DND-41 (cell line): Measurements from ENCODE around the gene GLB1L3.

Source experiments
- ATAC-seq: fragments of 200-7000 bp; cut with Tn5 transposase; 3 replicates; pipeline ENCODE4 v1.9.1; 2021; ENCODE audit warnings: low read depth; ENCODE audit not compliant: insufficient read depth
- DNase-seq: peaks from one replicate; pipeline ENCODE4 v3.0.0-alpha.2; 2020
- H2AFZ ChIP-seq: 2 replicates; pipeline ENCODE4 v1.6.0; 2012; ENCODE audit warnings: low read depth, low read length
- H3K27ac ChIP-seq: 2 replicates; pipeline ENCODE4 v1.5.1; 2012; ENCODE audit warnings: low read length, inconsistent platforms
- H3K27me3 ChIP-seq: fragments of 200-600 bp; sonication (generic); 2 replicates; pipeline ENCODE4 v1.6.0; 2012; ENCODE audit warnings: low read length, mild to moderate bottlenecking, inconsistent platforms; ENCODE audit not compliant: insufficient read depth, poor library complexity
- H3K36me3 ChIP-seq: 2 replicates; pipeline ENCODE4 v1.5.1; 2012; ENCODE audit warnings: low read length, inconsistent platforms; ENCODE audit not compliant: insufficient read depth
- H3K4me1 ChIP-seq: 2 replicates; pipeline ENCODE4 v1.5.1; 2012; ENCODE audit warnings: mild to moderate bottlenecking, low read length; ENCODE audit not compliant: insufficient read depth
- H3K4me2 ChIP-seq: 2 replicates; pipeline ENCODE4 v1.6.0; 2012; ENCODE audit warnings: mild to moderate bottlenecking, moderate library complexity, low read length, inconsistent platforms; ENCODE audit not compliant: insufficient read depth
- H3K4me3 ChIP-seq, 2 experiments: fragments of 200-600 bp in 1 of 2; shearing (Covaris generic) in 1 of 2; 2 replicates each; pipeline ENCODE4 v1.5.1; 2012 to 2016; ENCODE audit warnings: inconsistent platforms in 2 of 2, low read length in 2 of 2, mild to moderate bottlenecking in 2 of 2, low read depth in 1 of 2, moderate library complexity in 1 of 2
- H3K79me2 ChIP-seq: 2 replicates; pipeline ENCODE4 v1.6.0; 2012; ENCODE audit warnings: low read length, inconsistent platforms; ENCODE audit not compliant: insufficient read depth
- H3K9ac ChIP-seq: 2 replicates; pipeline ENCODE4 v1.6.0; 2012; ENCODE audit warnings: low read depth, mild to moderate bottlenecking, inconsistent platforms, low read length, moderate library complexity
- H3K9me3 ChIP-seq: 2 replicates; pipeline ENCODE4 v1.5.1; 2012; ENCODE audit warnings: low read length, moderate library complexity, mild to moderate bottlenecking, inconsistent platforms; ENCODE audit not compliant: insufficient read depth, severe bottlenecking
- H4K20me1 ChIP-seq: 2 replicates; pipeline ENCODE4 v1.6.0; 2012; ENCODE audit warnings: low read length; ENCODE audit not compliant: insufficient read depth
- EZH2 ChIP-seq: IDR thresholded peaks from 3 replicates; pipeline ENCODE4 v1.6.1; 2012; ENCODE audit warnings: borderline replicate concordance, low read depth, mild to moderate bottlenecking, moderate library complexity, low read length, inconsistent platforms; ENCODE audit not compliant: severe bottlenecking
- TF ChIP-seq, protein P1 (sequence below): IDR thresholded peaks from 2 replicates; pipeline ENCODE4 v1.5.1; 2012; ENCODE audit warnings: borderline replicate concordance, low read length, moderate library complexity, mild to moderate bottlenecking; ENCODE audit not compliant: poor library complexity, severe bottlenecking; ENCODE audit errors: extremely low read depth

GLB1L3 gene

DNA sequence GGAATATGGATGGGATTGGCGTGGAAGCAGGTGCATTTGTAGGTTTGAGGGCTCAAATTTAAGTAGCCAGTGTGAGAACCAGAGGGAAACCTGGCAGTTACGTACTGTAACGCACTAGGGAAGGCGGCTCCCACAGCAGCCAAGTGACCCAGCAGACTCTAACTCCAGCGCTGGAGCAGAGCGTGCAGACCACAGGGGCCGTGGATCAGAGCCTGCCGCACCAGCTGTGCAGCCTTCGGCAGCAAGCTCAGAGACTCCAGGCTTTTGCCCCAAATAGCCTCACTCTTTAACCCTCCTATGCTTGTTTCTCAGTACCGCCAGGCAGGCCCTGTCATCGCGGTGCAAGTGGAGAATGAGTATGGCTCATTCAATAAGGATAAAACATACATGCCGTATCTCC is 12.3 kb downstream of the GLB1L3 start:
- no peaks in the 10 kb centered on the region for H3K4me1 ChIP-seq
- DNase-seq (no peak), ATAC-seq (no peak)
- no peak overlapping the region for H2AFZ ChIP-seq
- H3K27me3 ChIP-seq: no peaks in the 10 kb centered on the region
- no peak overlapping the region for H3K4me3 ChIP-seq
- H3K9ac ChIP-seq: no peak overlapping the region
- no peak overlapping the region for H3K4me2 ChIP-seq
- no peaks in the 10 kb centered on the region for H3K9me3 ChIP-seq
- no peaks in the 10 kb centered on the region for H4K20me1 ChIP-seq
- H3K79me2 ChIP-seq: no peaks in the 10 kb centered on the region
- H3K27ac ChIP-seq: no peak overlapping the region
- TF ChIP-seq, protein P1, sequence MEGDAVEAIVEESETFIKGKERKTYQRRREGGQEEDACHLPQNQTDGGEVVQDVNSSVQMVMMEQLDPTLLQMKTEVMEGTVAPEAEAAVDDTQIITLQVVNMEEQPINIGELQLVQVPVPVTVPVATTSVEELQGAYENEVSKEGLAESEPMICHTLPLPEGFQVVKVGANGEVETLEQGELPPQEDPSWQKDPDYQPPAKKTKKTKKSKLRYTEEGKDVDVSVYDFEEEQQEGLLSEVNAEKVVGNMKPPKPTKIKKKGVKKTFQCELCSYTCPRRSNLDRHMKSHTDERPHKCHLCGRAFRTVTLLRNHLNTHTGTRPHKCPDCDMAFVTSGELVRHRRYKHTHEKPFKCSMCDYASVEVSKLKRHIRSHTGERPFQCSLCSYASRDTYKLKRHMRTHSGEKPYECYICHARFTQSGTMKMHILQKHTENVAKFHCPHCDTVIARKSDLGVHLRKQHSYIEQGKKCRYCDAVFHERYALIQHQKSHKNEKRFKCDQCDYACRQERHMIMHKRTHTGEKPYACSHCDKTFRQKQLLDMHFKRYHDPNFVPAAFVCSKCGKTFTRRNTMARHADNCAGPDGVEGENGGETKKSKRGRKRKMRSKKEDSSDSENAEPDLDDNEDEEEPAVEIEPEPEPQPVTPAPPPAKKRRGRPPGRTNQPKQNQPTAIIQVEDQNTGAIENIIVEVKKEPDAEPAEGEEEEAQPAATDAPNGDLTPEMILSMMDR: no peak
- TF ChIP-seq EZH2: no peak
- H3K36me3 ChIP-seq: peaks cover 4% of the 10 kb centered on the region; the same call in 1 of the 2 replicates

DNA sequence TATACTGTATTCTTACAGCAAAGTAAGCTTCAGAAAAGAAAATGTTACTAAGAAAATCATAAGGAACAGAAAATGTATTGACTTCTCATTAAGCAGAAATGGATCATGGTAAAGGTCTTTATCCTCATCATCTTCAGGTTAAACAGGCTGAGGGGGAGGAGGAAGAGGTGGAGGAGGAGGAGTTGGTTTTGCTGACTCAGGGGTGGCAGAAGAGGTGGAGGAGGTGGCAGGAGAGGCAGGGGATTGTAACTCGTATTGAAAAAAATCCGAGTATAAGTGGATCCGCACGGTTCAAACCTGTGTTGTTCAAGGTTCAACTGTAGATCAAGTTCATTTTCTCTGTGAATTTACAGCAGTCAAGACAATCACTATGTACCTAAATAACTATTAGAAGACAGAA is 13.0 kb downstream of the GLB1L3 start:
- H3K4me3 ChIP-seq: no peak overlapping the region
- no peak overlapping the region for H2AFZ ChIP-seq
- H3K4me1 ChIP-seq: no peaks in the 10 kb centered on the region
- no peaks in the 10 kb centered on the region for H3K9me3 ChIP-seq
- H3K4me2 ChIP-seq: no peak overlapping the region
- H3K36me3 ChIP-seq: no peaks in the 10 kb centered on the region
- H3K9ac ChIP-seq: no peak overlapping the region
- no peaks in the 10 kb centered on the region for H3K79me2 ChIP-seq
- H4K20me1 ChIP-seq: no peaks in the 10 kb centered on the region
- TF ChIP-seq, protein P1: no peak
- no peak for TF ChIP-seq EZH2
- no peak overlapping the region for H3K27ac ChIP-seq
- ATAC-seq (no peak), DNase-seq (no peak)
- H3K27me3 ChIP-seq: no peaks in the 10 kb centered on the region

- no peak for DNase-seq
- H3K27ac ChIP-seq: no peak overlapping the region
- no peak overlapping the region for H3K4me3 ChIP-seq
- no peaks in the 10 kb centered on the region for H3K27me3 ChIP-seq
- no peaks in the 10 kb centered on the region for H3K36me3 ChIP-seq
- H4K20me1 ChIP-seq: no peaks in the 10 kb centered on the region
- H3K4me2 ChIP-seq: no peak overlapping the region
- TF ChIP-seq, protein P1: no peak
- TF ChIP-seq EZH2: no peak
- H3K4me1 ChIP-seq: no peaks in the 10 kb centered on the region
- H3K79me2 ChIP-seq: no peaks in the 10 kb centered on the region
- no peak overlapping the region for H2AFZ ChIP-seq
- H3K9ac ChIP-seq: no peak overlapping the region
- no peak for ATAC-seq
- H3K9me3 ChIP-seq: no peaks in the 10 kb centered on the region
Observed at GRCh38 chr11:134289789-134290188, 13.6 kb downstream of the GLB1L3 start.

DNA sequence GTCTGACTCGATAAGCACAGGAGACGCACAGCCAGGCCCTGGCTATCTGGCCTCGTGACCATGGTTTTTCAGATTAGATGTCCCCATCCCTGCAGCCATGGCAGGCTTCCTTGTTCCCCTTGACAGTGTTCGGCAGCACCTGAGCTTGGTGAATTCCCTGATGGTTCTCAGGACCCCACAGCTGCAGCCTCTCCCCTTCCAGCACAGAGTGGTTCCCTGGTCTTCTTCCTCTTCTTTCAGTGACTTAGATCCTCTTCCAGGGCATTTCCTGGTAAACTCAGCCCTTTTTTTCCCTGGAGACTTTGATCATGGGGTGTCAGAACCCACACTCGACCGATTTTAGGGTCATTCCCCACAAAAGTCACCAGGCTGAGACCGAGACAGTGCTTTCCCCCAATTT is 14.5 kb downstream of the GLB1L3 start:
- H3K27me3 ChIP-seq: no peaks in the 10 kb centered on the region
- no peak for TF ChIP-seq EZH2
- TF ChIP-seq, protein P1: no peak
- DNase-seq (no peak), ATAC-seq (no peak)
- H3K9ac ChIP-seq: no peak overlapping the region
- no peaks in the 10 kb centered on the region for H3K4me1 ChIP-seq
- no peak overlapping the region for H3K4me2 ChIP-seq
- H3K4me3 ChIP-seq: no peak overlapping the region
- H4K20me1 ChIP-seq: no peaks in the 10 kb centered on the region
- H3K27ac ChIP-seq: no peak overlapping the region
- no peaks in the 10 kb centered on the region for H3K79me2 ChIP-seq
- no peaks in the 10 kb centered on the region for H3K9me3 ChIP-seq
- H3K36me3 ChIP-seq: no peaks in the 10 kb centered on the region
- no peak overlapping the region for H2AFZ ChIP-seq
